Small intestine (tissue), 7 donors: ENCODE results near the gene MUSTN1. TPM values are rescaled to one million over a fixed set of nuclear protein-coding genes. Genes with fewer than 3 reads are reported as not detected.

Source experiments
- DNase-seq, 2 donors: peaks; one replicate each; pipeline versions ENCODE4 v3.0.0 to v3.0.0-alpha.2; 2013
- FAIRE-seq: peaks from 2 replicates; lab custom pipeline; 2012; peaks lifted over from hg19 to GRCh38; lab: Jason Lieb, UNC
- H3K27ac ChIP-seq, 3 donors: one replicate each; pipeline ENCODE4 v1.5.1; 2013; ENCODE audit warnings: low read length in 2 of 3, mild to moderate bottlenecking in 2 of 3, control low read depth in 1 of 3, inconsistent platforms in 1 of 3, low read depth in 1 of 3, moderate library complexity in 1 of 3
- H3K27me3 ChIP-seq, 3 donors: one replicate each; pipeline ENCODE4 v1.6.1; 2013; ENCODE audit warnings: low read length in 3 of 3, inconsistent platforms in 1 of 3; ENCODE audit not compliant: control insufficient read depth in 3 of 3, insufficient read depth in 3 of 3
- H3K36me3 ChIP-seq, 3 donors: one replicate each; pipeline ENCODE4 v1.6.1; 2013; ENCODE audit warnings: low read length in 3 of 3, inconsistent platforms in 1 of 3, low read depth in 1 of 3, mild to moderate bottlenecking in 1 of 3, moderate library complexity in 1 of 3; ENCODE audit not compliant: control insufficient read depth in 3 of 3, insufficient read depth in 2 of 3
- H3K4me1 ChIP-seq, 3 donors: one replicate each; pipeline ENCODE4 v1.6.1; 2013; ENCODE audit warnings: low read length in 2 of 3, inconsistent platforms in 1 of 3, low read depth in 1 of 3, mild to moderate bottlenecking in 1 of 3, moderate library complexity in 1 of 3; ENCODE audit not compliant: control insufficient read depth in 3 of 3, insufficient read depth in 2 of 3
- H3K4me3 ChIP-seq, 3 donors: one replicate each; pipeline ENCODE4 v1.5.1; 2013; ENCODE audit warnings: low read length in 3 of 3, control low read depth in 1 of 3, inconsistent platforms in 1 of 3, low read depth in 1 of 3, mild to moderate bottlenecking in 1 of 3, moderate library complexity in 1 of 3
- H3K9me3 ChIP-seq, 2 donors: one replicate each; pipeline ENCODE4 v1.6.1; 2013; ENCODE audit warnings: low read depth in 1 of 2, low read length in 1 of 2; ENCODE audit not compliant: control insufficient read depth in 2 of 2, insufficient read depth in 1 of 2
- WGBS, 3 donors: extraction: QIAGEN DNeasy Blood & Tissue Kit; methylation state at CpG; one replicate each; pipeline ENCODE4 v1.1.7; 2013; 5-methylcytosine and 5-hydroxymethylcytosine counted together
- polyA plus RNA-seq, 4 donors: library from polyadenylated mRNA; stranded (reverse) in 3 of 4; unstranded in 1 of 4; fragments of 200-250 nt in 3 of 4; fragments of 120-200 nt in 1 of 4; gene quantifications; one replicate each; pipeline versions ENCODE4 v1.2.1 to v1.2.3, GENCODE V29; 2013
- donor health status: healthy with polysubstance abuse.
- donor health status: control.
- donor health status: control.
- donor health status: Bipolar disorder and iron deficiency.
- donor health status: healthy.

MUSTN1 gene
- polyA plus RNA-seq, 4 donors: 3.4 to 32.3 (median 7.4) TPM

DNA sequence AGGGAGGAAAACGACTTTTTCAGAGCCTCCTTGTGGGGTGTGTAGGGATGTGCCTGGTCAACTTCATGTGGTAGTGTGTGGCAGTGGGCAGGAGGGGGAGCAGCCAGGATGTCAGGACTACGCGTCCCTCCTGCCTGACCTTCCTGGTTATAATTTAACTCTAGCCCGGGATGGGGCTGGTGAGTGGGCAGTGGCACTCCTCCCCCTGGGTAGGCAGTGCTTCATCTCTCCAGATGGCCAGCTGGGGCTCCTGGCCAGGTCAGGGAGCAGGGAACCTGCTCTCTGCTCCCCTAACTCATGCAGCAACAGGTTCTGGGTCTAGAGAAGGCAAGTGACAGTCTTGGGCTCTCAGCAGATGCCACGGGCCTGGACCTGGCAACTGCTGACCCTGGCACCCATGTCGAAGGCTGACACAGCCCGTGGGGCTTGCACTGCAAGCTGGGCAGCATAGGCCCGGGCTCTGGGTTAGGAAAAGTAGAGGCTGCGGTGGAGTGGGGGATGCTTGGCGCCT is 6.9 kb downstream of the MUSTN1 start:
- no peak overlapping the region for H3K4me3 ChIP-seq
- no peak overlapping the region for H3K27ac ChIP-seq
- no peaks in the 10 kb centered on the region for H3K9me3 ChIP-seq
- peaks cover 0 to 14% (median 0%) of the 10 kb centered on the region in 3 donors for H3K36me3 ChIP-seq
- no peak for FAIRE-seq
- H3K4me1 ChIP-seq: no peaks in the 10 kb centered on the region
- 51 to 69% (median 61%) methylated on average over 10 of the region's 10 CpGs for WGBS, 3 donors
- no peaks in the 10 kb centered on the region for H3K27me3 ChIP-seq
- DNase-seq: no peak

DNA sequence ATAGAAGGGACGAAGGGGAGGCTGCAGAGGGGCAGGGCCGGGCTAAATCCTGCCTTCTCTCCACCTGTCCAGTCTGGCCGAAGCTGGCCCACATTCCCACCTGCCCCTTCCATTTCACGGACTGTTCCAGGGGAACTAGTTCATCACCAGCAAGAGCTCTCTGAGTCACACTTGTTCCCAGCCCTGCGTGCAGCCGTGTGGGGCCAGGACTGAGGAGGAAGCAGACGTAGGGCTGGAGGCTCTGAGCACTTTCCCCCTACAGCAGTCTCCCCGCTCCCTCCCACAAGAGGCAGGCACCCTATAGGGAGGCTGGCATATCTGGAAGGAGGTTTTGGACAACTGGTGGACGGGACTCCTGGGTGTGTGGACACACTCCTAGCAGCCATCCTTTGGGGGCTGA is 7.4 kb downstream of the MUSTN1 start:
- no peak for DNase-seq
- H3K36me3 ChIP-seq: peaks cover 0 to 18% (median 0%) of the 10 kb centered on the region in 3 donors
- no peaks in the 10 kb centered on the region for H3K27me3 ChIP-seq
- H3K4me3 ChIP-seq: no peak overlapping the region
- FAIRE-seq: no peak
- no peak overlapping the region for H3K27ac ChIP-seq
- H3K4me1 ChIP-seq: no peaks in the 10 kb centered on the region
- WGBS, 3 donors: 70 to 82% (median 71%) methylated on average over 9 of the region's 9 CpGs
- no peaks in the 10 kb centered on the region for H3K9me3 ChIP-seq

DNA sequence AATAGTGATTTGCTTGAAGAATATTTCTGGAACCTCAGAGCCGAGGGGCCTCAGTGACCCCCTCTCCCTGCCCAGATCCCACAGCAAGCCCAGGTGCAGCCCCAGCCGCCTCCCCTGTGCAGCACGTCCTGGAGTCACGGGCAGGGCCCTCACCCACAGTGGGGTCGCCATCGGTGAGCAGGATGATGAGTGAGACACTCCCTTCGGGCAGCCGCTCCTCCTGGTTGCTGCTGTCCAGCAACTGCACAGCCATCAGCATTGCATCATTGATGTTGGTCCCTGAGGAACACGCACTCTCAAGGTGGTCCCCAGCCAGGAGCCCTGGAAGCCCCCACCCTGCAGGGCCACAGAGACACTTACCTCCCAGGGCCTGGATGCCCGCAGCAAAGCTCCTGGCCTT is 10.8 kb downstream of the MUSTN1 start:
- Histone ChIP-seq H3K27ac (no peak overlapping the region), H3K27me3 (no peaks in the 10 kb centered on the region), H3K4me1 (no peaks in the 10 kb centered on the region), H3K4me3 (no peak overlapping the region), H3K9me3 (no peaks in the 10 kb centered on the region), H3K36me3 (peaks cover 0 to 21% (median 0%) of the 10 kb centered on the region in 3 donors)
- FAIRE-seq (no peak), DNase-seq (no peak)
- 90 to 93% (median 91%) methylated on average over 10 of the region's 10 CpGs for WGBS, 3 donors

DNA sequence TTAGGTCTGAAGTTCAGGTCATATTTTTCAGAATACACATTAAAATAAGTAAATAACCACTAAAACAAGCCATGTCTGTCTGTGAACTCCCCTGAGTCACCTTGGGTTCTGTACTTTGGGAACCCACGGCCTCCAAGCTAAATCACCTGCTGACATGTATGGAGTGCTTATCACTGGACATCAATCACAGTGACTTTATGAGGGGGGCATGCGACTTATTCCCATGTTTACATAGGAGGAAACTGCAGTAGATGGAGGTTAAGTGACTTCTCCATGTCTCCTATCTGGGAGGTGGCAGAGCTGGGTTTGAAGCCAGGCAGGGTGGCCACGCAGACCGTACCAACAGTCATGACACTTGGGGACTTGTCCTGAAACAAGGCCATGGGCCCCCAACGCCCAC is 12.5 kb downstream of the MUSTN1 start:
- DNase-seq: no peak
- no peak overlapping the region for H3K4me3 ChIP-seq
- H3K36me3 ChIP-seq: peaks cover 0 to 21% (median 0%) of the 10 kb centered on the region in 3 donors
- no peaks in the 10 kb centered on the region for H3K27me3 ChIP-seq
- H3K9me3 ChIP-seq: no peaks in the 10 kb centered on the region
- H3K27ac ChIP-seq: no peak overlapping the region
- H3K4me1 ChIP-seq: no peaks in the 10 kb centered on the region
- 70 to 85% (median 82%) methylated on average over 5 of the region's 5 CpGs for WGBS, 3 donors
- no peak for FAIRE-seq

- Histone ChIP-seq H3K4me3 (no peak overlapping the region), H3K27ac (no peak overlapping the region), H3K4me1 (no peaks in the 10 kb centered on the region), H3K9me3 (no peaks in the 10 kb centered on the region), H3K36me3 (peaks cover 0 to 16% (median 0%) of the 10 kb centered on the region in 3 donors), H3K27me3 (no peaks in the 10 kb centered on the region)
- DNase-seq (peak; percentile 20 to 32), FAIRE-seq (no peak)
- WGBS, 3 donors: 57 to 61% (median 60%) methylated on average over 11 of the region's 11 CpGs
These were observed 14.1 kb downstream of the MUSTN1 start for GRCh38 chr3:52820736-52821135.

DNA sequence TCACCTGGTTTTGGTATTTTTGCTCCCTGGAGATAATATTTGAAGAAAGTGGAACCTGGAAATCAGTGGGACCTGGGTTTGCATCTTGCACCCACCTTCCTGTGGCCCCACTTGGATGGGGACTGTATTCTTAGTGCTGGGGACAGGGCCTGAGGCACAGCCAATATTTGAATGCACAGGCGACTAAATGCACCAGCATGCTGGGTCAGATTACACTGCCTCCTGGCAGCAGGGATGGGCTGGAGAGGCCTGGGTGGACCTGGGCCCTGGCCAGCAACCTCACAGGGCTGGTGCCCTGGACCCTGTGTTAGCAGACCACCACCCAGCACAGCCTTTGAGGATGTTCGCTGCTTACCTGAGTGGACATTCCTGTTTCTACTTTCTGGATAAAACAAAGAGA is 14.9 kb downstream of the MUSTN1 start:
- no peak for FAIRE-seq
- Histone ChIP-seq H3K9me3 (no peaks in the 10 kb centered on the region), H3K27me3 (no peaks in the 10 kb centered on the region), H3K4me1 (no peaks in the 10 kb centered on the region), H3K27ac (no peak overlapping the region), H3K4me3 (no peak overlapping the region), H3K36me3 (peaks cover 0 to 16% (median 0%) of the 10 kb centered on the region in 3 donors)
- 62 to 93% (median 92%) methylated on average over 2 of the region's 2 CpGs for WGBS, 3 donors
- DNase-seq: no peak

DNA sequence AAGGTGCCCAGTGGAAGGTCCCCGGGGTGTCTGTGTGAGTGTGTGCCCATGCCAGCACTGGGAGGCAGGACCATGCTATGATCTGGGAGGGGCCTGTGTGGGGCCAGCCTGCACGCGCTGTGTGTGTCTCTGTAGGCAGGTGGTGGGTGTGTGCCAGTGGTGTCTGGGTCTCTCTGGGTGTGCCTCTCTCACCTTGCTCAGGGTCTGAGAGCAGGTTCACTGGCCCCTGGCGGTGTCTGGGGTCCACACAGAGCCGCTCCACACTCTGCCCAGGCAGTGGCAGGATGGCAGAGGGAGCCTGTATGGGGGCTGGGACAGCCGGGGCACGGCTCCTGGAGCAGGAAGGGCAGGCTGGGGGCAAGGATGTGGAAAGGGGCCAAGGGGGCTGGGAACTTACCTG is 17.0 kb downstream of the MUSTN1 start:
- WGBS, 3 donors: 86 to 96% (median 92%) methylated on average over 6 to 7 of the region's 7 CpGs
- Histone ChIP-seq H3K9me3 (no peaks in the 10 kb centered on the region), H3K4me1 (no peaks in the 10 kb centered on the region), H3K4me3 (no peak overlapping the region), H3K36me3 (peaks cover 0 to 8% (median 0%) of the 10 kb centered on the region in 3 donors), H3K27ac (no peak overlapping the region), H3K27me3 (no peaks in the 10 kb centered on the region)
- FAIRE-seq (no peak), DNase-seq (no peak)

- H3K27me3 ChIP-seq: no peaks in the 10 kb centered on the region
- no peaks in the 10 kb centered on the region for H3K4me1 ChIP-seq
- 94 to 97% (median 96%) methylated on average over 10 of the region's 10 CpGs for WGBS, 3 donors
- no peak overlapping the region for H3K27ac ChIP-seq
- FAIRE-seq: no peak
- no peak for DNase-seq
- H3K4me3 ChIP-seq: no peak overlapping the region
- peaks cover 0 to 5% (median 0%) of the 10 kb centered on the region in 3 donors for H3K36me3 ChIP-seq
- H3K9me3 ChIP-seq: no peaks in the 10 kb centered on the region
These were observed 17.6 kb downstream of the MUSTN1 start for GRCh38 chr3:52817221-52817620.

- Histone ChIP-seq H3K4me3 (no peak overlapping the region), H3K36me3 (peaks cover 0 to 5% (median 0%) of the 10 kb centered on the region in 3 donors), H3K27me3 (no peaks in the 10 kb centered on the region), H3K4me1 (no peaks in the 10 kb centered on the region), H3K9me3 (no peaks in the 10 kb centered on the region), H3K27ac (no peak overlapping the region)
- FAIRE-seq (no peak), DNase-seq (no peak)
- WGBS, 3 donors: 89 to 92% (median 90%) methylated on average over 10 of the region's 10 CpGs
These were observed 18.2 kb downstream of the MUSTN1 start for GRCh38 chr3:52816654-52817053.
